K562 (cell line): Measurements from ENCODE around the gene CCDC194. TPM values are rescaled to one million over a fixed set of nuclear protein-coding genes. Genes with fewer than 3 reads are reported as not detected.
A peak's percentile ranks its signal among the peaks of the same experiment; 100 is the strongest.

Experiments used
- CBX3 ChIP-seq, 2 experiments: IDR thresholded peaks; 1 replicate in 1 of 2; 2 replicates in 1 of 2; pipeline ENCODE4 v1.6.1; 2012; ENCODE audit warnings: inconsistent platforms in 2 of 2, low read length in 2 of 2, borderline replicate concordance in 1 of 2, control low read depth in 1 of 2
- CXXC5 ChIP-seq: fragments of 250-450 bp; sonication (Bioruptor Pico); IDR thresholded peaks from 2 replicates; pipeline ENCODE4 v1.8.0; 2022; ENCODE audit warnings: inconsistent platforms, mild to moderate bottlenecking, moderate library complexity
- ILF3 ChIP-seq: fragments of 450-650 bp; IDR thresholded peaks from 2 replicates; pipeline ENCODE4 v1.6.1; 2018; ENCODE audit warnings: antibody characterized with exemption, mild to moderate bottlenecking, moderate library complexity, borderline replicate concordance
- KLF1 ChIP-seq: fragments of 450-650 bp; IDR thresholded peaks from 2 replicates; pipeline ENCODE4 v1.6.1; 2016; ENCODE audit warnings: missing genetic modification characterization, missing compliant biosample characterization
- NR2C2 ChIP-seq, 2 experiments: fragments of 200-800 bp in 1 of 2; sonication (Bioruptor generic) in 1 of 2; sonication (generic) in 1 of 2; formaldehyde crosslinking in 1 of 2; IDR thresholded peaks; 2 replicates each; pipeline versions ENCODE4 v1.6.1 to v1.8.0; 2016 to 2022; ENCODE audit warnings: mild to moderate bottlenecking in 1 of 2, missing compliant biosample characterization in 1 of 2, missing genetic modification characterization in 1 of 2, missing genetic modification reagents in 1 of 2
- RAD21 ChIP-seq, 2 experiments: fragments of 250-450 bp in 1 of 2; fragments of 450-650 bp in 1 of 2; sonication (Bioruptor Pico) in 1 of 2; formaldehyde crosslinking in 1 of 2; IDR thresholded peaks in 1 of 2; conservative IDR thresholded peaks in 1 of 2; 2 replicates each; pipeline versions ENCODE4 v1.4.0 to v1.8.0; 2020 to 2022; ENCODE audit warnings: mild to moderate bottlenecking in 2 of 2, moderate library complexity in 1 of 2
- SIN3B ChIP-seq: fragments of 450-650 bp; IDR thresholded peaks from 2 replicates; pipeline ENCODE4 v1.6.1; 2017; ENCODE audit warnings: low read depth, mild to moderate bottlenecking, moderate library complexity
- TBL1XR1 ChIP-seq, 2 experiments: IDR thresholded peaks; 2 replicates each; pipeline ENCODE4 v1.6.1; 2012; ENCODE audit warnings: improper control_type of control experiment in 2 of 2, low read length in 2 of 2, mild to moderate bottlenecking in 1 of 2
- YY1 ChIP-seq, 3 experiments: IDR thresholded peaks; 2 replicates each; pipeline ENCODE4 v1.6.1; 2011; ENCODE audit warnings: low read length in 2 of 3, mild to moderate bottlenecking in 2 of 3, moderate library complexity in 2 of 3, borderline replicate concordance in 1 of 3, control low read depth in 1 of 3, low read depth in 1 of 3; ENCODE audit not compliant: insufficient read depth in 3 of 3, insufficient replicate concordance in 2 of 3, control insufficient read depth in 1 of 3, insufficient read length in 1 of 3; ENCODE audit errors: extremely low read depth in 1 of 3
- polyA plus RNA-seq, 8 experiments: library from polyadenylated mRNA; depleted of rRNA in 4 of 8; stranded (reverse) in 5 of 8; unstranded in 3 of 8; fragments of >200 nt; fragmentation: Nextera tagmentation in 2 of 8; fragmentation: Illumina TruSeq in 1 of 8; extraction: Ambion mirVana in 2 of 8; extraction: Trizol in 1 of 8; gene quantifications; 2 replicates each; pipeline versions ENCODE4 v1.2.1 to v1.2.3, GENCODE V29; 2011 to 2014; ENCODE audit warnings: inconsistent platforms in 1 of 8, missing spikeins in 1 of 8
- total RNA-seq, 7 experiments: library from RNA; depleted of rRNA in 6 of 7; stranded (reverse); fragments of >200 nt in 6 of 7; fragmentation: Illumina TruSeq in 2 of 7; extraction: Trizol in 2 of 7; gene quantifications; 2 replicates each; pipeline versions ENCODE4 v1.2.1 to v1.2.3, GENCODE V29; 2011 to 2021; ENCODE audit warnings: low replicate concordance in 1 of 7
- TF ChIP-seq, protein P1 (sequence below): sonication (generic); formaldehyde crosslinking; IDR thresholded peaks from 2 replicates; pipeline ENCODE4 v1.8.0; 2022; ENCODE audit warnings: missing genetic modification reagents, mild to moderate bottlenecking, moderate library complexity, borderline replicate concordance
- TF ChIP-seq, protein P2 (sequence below): fragments of 450-650 bp; IDR thresholded peaks from 2 replicates; pipeline ENCODE4 v1.6.1; 2016; ENCODE audit warnings: mild to moderate bottlenecking
- TF ChIP-seq, protein P3 (sequence below): IDR thresholded peaks from 2 replicates; pipeline ENCODE4 v1.6.1; 2011; ENCODE audit warnings: borderline replicate concordance, low read depth, mild to moderate bottlenecking, moderate library complexity, low read length; ENCODE audit not compliant: insufficient read depth, poor library complexity, severe bottlenecking
- TF ChIP-seq, protein P4 (sequence below): fragments of 450-650 bp; formaldehyde crosslinking; IDR thresholded peaks from 2 replicates; pipeline ENCODE4 v1.4.0; 2020; ENCODE audit warnings: mild to moderate bottlenecking, moderate library complexity

CCDC194 gene
- total and polyA plus RNA-seq, 9 of the 15 experiments (the other 6 are each of a cell fraction or from before 2014, with no cell fraction given), result 0.13 to 1.3 (median 0.39) TPM; not detected in 3

DNA sequence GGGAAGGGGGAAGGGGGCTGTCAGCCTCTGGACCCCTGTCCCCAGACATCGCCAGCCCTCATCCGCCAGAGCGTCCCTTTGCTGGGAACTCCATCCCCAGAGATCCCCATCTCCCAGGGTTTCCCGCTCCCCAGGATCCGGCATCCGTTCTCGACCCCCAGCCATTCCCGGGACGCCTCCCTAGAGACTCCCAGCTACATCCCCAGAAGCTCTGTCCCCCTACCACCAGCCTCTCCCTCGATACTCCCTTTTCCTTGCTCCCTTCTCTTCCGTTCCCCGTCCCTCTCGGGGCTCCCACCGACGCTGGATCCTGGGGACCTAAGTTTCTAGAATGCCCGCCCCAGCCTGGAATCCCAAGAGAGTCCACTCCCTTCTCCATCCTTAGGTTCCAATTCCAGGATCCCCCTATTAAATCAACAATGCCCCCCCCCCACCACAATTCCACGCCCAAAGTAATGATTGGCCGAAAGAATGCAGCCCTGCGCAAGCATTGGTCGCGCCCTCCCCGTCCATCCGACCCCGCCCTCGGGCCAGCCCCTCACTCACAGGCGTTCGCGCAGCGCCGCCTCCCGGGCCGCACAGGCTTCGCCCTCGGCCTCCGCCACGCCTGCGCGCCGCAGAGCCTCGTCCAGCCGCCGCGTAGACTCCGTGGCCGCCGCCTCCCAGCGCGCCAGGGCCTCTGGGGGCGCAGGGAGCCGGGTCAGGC, 3.2 kb downstream of the CCDC194 start (continued):
- TF ChIP-seq, protein P1, sequence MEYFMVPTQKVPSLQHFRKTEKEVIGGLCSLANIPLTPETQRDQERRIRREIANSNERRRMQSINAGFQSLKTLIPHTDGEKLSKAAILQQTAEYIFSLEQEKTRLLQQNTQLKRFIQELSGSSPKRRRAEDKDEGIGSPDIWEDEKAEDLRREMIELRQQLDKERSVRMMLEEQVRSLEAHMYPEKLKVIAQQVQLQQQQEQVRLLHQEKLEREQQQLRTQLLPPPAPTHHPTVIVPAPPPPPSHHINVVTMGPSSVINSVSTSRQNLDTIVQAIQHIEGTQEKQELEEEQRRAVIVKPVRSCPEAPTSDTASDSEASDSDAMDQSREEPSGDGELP (CRISPR knock-in tag), result peak; percentile 57
- TF ChIP-seq NR2C2 (CRISPR knock-in tag; IDR thresholded peaks at IDR 0.05), result peak; percentile 60; the same call in 1 of the 2 replicates
- no peak for TF ChIP-seq NR2C2 (tag; IDR thresholded peaks at IDR 0.05)
- TF ChIP-seq, protein P2, sequence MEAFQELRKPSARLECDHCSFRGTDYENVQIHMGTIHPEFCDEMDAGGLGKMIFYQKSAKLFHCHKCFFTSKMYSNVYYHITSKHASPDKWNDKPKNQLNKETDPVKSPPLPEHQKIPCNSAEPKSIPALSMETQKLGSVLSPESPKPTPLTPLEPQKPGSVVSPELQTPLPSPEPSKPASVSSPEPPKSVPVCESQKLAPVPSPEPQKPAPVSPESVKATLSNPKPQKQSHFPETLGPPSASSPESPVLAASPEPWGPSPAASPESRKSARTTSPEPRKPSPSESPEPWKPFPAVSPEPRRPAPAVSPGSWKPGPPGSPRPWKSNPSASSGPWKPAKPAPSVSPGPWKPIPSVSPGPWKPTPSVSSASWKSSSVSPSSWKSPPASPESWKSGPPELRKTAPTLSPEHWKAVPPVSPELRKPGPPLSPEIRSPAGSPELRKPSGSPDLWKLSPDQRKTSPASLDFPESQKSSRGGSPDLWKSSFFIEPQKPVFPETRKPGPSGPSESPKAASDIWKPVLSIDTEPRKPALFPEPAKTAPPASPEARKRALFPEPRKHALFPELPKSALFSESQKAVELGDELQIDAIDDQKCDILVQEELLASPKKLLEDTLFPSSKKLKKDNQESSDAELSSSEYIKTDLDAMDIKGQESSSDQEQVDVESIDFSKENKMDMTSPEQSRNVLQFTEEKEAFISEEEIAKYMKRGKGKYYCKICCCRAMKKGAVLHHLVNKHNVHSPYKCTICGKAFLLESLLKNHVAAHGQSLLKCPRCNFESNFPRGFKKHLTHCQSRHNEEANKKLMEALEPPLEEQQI, result no peak
- peak in 2 of 3 experiments; percentile 21 to 74 for TF ChIP-seq YY1 (IDR thresholded peaks at IDR 0.05; ENCODE audit: borderline replicate concordance in 1 of 3, control insufficient read depth in 1 of 3, extremely low read depth in 1 of 3, insufficient read depth in 3 of 3, insufficient read length in 1 of 3, insufficient replicate concordance in 2 of 3, low read depth in 1 of 3, low read length in 2 of 3)
- TF ChIP-seq ILF3, result peak; percentile 73; the same call in 1 of the 2 replicates
- TF ChIP-seq, protein P3, sequence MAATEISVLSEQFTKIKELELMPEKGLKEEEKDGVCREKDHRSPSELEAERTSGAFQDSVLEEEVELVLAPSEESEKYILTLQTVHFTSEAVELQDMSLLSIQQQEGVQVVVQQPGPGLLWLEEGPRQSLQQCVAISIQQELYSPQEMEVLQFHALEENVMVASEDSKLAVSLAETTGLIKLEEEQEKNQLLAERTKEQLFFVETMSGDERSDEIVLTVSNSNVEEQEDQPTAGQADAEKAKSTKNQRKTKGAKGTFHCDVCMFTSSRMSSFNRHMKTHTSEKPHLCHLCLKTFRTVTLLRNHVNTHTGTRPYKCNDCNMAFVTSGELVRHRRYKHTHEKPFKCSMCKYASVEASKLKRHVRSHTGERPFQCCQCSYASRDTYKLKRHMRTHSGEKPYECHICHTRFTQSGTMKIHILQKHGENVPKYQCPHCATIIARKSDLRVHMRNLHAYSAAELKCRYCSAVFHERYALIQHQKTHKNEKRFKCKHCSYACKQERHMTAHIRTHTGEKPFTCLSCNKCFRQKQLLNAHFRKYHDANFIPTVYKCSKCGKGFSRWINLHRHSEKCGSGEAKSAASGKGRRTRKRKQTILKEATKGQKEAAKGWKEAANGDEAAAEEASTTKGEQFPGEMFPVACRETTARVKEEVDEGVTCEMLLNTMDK, result peak; percentile 96
- TF ChIP-seq RAD21 (CRISPR knock-in tag; conservative IDR thresholded peaks at IDR 0.05 in 1 of 2, IDR thresholded peaks at IDR 0.05 in 1 of 2), result peak; percentile 80 to 82
- peak; percentile 89 for TF ChIP-seq CXXC5 (CRISPR knock-in tag)
- TF ChIP-seq CBX3 (IDR thresholded peaks at IDR 0.05; ENCODE audit: borderline replicate concordance in 1 of 2, low read length in 2 of 2), result peak in 1 of 2 experiments; percentile 54; a peak in 1 of 3 replicates
- TF ChIP-seq, protein P4, sequence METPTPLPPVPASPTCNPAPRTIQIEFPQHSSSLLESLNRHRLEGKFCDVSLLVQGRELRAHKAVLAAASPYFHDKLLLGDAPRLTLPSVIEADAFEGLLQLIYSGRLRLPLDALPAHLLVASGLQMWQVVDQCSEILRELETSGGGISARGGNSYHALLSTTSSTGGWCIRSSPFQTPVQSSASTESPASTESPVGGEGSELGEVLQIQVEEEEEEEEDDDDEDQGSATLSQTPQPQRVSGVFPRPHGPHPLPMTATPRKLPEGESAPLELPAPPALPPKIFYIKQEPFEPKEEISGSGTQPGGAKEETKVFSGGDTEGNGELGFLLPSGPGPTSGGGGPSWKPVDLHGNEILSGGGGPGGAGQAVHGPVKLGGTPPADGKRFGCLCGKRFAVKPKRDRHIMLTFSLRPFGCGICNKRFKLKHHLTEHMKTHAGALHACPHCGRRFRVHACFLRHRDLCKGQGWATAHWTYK (CRISPR knock-in tag), result 0 out of 2 replicates have a peak, but pooled peaks have one; percentile 48
- peak; percentile 34; the same call in 1 of the 2 replicates for TF ChIP-seq KLF1
- TF ChIP-seq SIN3B, result peak; percentile 31; the same call in 1 of the 2 replicates
- TF ChIP-seq TBL1XR1 (IDR thresholded peaks at IDR 0.05; ENCODE audit: low read length in 2 of 2), result peak in 1 of 2 experiments; percentile 45; a peak in 1 of 4 replicates
